Naive B cell (primary cell): ENCODE measurements around the gene LGALS4. TPM values are rescaled to one million over a fixed set of nuclear protein-coding genes. Genes with fewer than 3 reads are reported as not detected.

Experiments used
- ATAC-seq, 2 donors: fragments of 150-1000 bp; cut with Tn5 transposase; 2 replicates each; pipeline ENCODE4 v1.10.0; 2021; ENCODE audit warnings: low read depth in 2 of 2, mild to moderate bottlenecking in 2 of 2, moderate library complexity in 2 of 2
- DNase-seq: peaks from one replicate; pipeline ENCODE4 v3.0.0; 2022
- H3K27ac Mint-ChIP-seq, 6 donors: one replicate each; pipeline ENCODE4 v1.8.0; 2020 to 2022; ENCODE audit warnings: mild to moderate bottlenecking in 6 of 6, mixed read lengths in 6 of 6, moderate library complexity in 5 of 6, inconsistent platforms in 2 of 6
- H3K27me3 Mint-ChIP-seq, 3 donors: one replicate each; pipeline ENCODE4 v1.8.0; 2021 to 2022; ENCODE audit warnings: mixed read lengths in 3 of 3, mild to moderate bottlenecking in 1 of 3
- H3K36me3 Mint-ChIP-seq, 2 donors: one replicate each; pipeline ENCODE4 v1.8.0; 2020 to 2022; ENCODE audit warnings: mixed read lengths in 2 of 2, inconsistent platforms in 1 of 2, mild to moderate bottlenecking in 1 of 2
- H3K4me1 Mint-ChIP-seq, 3 donors: one replicate each; pipeline ENCODE4 v1.8.0; 2020 to 2022; ENCODE audit warnings: mixed read lengths in 3 of 3, inconsistent platforms in 1 of 3, mild to moderate bottlenecking in 1 of 3, moderate library complexity in 1 of 3
- H3K4me3 Mint-ChIP-seq, 8 donors: one replicate each; pipeline ENCODE4 v1.8.0; 2020 to 2022; ENCODE audit warnings: mild to moderate bottlenecking in 8 of 8, mixed read lengths in 8 of 8, moderate library complexity in 8 of 8, inconsistent platforms in 2 of 8
- H3K9me3 Mint-ChIP-seq, 7 donors: one replicate each; pipeline ENCODE4 v1.8.0; 2020 to 2022; ENCODE audit warnings: mixed read lengths in 7 of 7, mild to moderate bottlenecking in 5 of 7, inconsistent platforms in 2 of 7, moderate library complexity in 1 of 7
- polyA plus RNA-seq, 6 donors: library from polyadenylated mRNA; unstranded; fragments of 300-500 nt; fragmentation: Illumina TruSeq; gene quantifications; one replicate each; pipeline ENCODE4 v1.2.3, GENCODE V29; 2021; ENCODE audit warnings: low read depth in 6 of 6

LGALS4 gene
- polyA plus RNA-seq, 6 donors from 2014 or later, result 1.4 TPM; not detected in 5

DNA sequence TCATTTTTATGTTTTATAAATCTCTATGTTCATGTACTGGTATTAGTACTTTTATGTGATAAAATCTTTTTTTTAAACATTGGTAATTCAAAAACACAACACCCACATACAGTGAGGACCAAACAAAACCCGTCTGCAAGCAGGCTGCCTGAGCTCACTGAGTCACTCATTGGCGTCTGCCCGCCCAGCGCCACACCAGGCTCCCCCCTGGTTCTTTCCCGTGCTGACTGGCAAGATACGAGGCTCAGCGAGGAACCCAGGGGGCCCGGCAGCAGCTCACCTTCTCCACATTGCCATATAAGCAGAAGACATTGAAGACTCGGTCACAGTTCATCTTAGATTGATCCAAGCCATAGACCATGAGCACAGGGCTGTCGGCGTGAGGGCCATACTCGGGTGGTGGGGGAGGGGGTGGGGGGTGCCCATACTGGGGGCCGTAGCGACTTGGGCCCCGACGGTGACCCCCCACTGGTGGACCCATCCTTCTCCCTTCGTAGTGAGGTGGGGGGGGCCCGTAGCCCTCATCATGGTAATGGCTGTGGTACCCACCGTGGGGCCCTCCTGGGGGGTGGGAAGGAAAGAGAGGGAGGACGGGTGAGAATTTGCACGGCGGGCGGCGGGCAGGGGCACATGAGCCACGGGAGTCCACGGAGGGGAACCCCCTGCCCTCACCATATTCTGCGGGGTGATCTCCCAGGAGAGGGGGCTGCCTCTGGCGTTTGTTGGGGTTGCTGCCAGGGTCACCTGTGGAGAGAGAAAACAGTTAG is 27.3 kb upstream of the LGALS4 start:
- Mint-ChIP-seq H3K27ac (peak overlapping the region in 3 of 6 donors; percentile 34 to 69 (median 38)), H3K27me3 (no peaks in the 10 kb centered on the region), H3K9me3 (no peaks in the 10 kb centered on the region), H3K4me3 (peak overlapping the region in 1 of 8 donors; percentile 12), H3K36me3 (peaks cover 22 to 39% of the 10 kb centered on the region in 2 donors), H3K4me1 (peaks cover 27 to 48% (median 37%) of the 10 kb centered on the region in 3 donors)
- ATAC-seq, result no peak
- no peak for DNase-seq

DNA sequence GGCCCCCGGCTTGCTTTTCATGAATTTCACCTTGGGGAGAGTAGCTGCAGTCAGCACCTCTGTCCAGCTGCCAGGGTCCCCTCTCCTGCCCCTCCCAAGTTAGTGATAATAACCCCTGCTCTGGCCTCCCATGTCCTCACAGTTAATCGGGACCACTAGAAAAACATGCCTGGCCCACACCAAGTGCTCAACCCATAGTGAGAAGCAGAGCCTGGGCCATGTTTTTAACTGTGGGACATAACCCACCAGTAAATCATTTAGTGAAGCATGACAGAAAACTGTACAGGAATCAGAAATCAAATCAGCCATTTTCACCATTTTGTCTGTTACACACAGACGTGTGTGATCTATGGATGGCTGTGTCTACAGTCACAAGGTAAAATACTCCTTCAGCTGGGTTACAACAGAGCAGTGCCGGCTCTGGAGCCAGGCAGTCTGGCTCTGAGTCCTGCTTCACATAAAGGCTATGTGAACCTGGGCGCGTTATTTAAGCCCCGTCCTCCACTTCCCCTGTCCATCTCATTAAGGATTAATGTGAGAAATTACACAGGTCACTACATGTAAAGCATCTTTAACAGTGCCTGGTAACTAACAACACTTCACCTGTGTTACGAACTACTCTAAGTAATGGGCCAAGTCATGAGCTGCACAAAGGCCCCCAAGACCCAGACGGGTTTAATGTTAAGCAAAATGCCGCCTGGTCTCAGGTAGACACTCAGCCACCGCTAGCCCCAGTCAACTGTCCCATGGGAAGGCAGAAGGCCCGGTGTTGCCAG is 26.4 kb upstream of the LGALS4 start:
- H3K27me3 Mint-ChIP-seq, result no peaks in the 10 kb centered on the region
- ATAC-seq (no peak), DNase-seq (no peak)
- H3K27ac Mint-ChIP-seq, result peak overlapping the region; percentile 19 to 81 (median 62)
- peaks cover 22 to 33% of the 10 kb centered on the region in 2 donors for H3K36me3 Mint-ChIP-seq
- H3K9me3 Mint-ChIP-seq, result no peaks in the 10 kb centered on the region
- peaks cover 23 to 42% (median 31%) of the 10 kb centered on the region in 3 donors for H3K4me1 Mint-ChIP-seq
- no peak overlapping the region for H3K4me3 Mint-ChIP-seq

DNA sequence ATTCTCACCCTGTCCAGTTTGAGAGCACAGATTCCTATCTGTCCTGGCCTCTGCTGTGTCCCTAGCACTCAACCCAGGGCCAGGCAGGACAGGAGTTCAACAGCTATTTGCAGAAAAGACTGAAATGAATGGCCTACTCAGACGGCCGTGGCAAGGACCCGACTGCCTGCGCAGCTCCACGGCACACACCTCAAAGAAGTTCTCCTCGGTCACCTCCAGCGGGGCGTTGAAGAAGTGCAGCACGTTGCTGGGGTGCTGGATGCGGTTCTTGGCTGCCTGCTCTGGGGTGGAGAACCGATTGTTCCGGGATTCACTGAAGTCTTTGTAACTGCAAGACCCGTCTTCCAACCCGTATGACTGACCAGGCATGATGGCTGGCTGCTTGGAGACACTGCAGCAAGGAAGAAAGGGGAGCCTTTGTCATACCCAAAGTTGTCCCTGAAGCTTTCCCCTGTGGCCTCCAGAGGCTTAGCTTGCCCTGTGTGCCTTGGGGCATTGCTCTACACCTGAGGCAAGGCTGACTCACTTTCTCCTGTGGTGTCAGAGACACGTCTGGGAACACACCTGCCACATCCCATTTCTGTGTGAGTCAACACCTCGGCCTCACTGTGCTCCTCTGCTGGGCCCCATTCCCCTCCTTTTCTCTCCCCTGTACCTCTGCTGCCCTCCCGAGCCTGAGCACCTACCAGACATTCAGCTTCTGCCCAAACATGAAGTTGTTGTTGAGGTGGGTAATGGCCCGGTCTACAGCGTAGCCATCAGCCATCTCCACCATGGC is 25.7 kb upstream of the LGALS4 start:
- H3K9me3 Mint-ChIP-seq, result no peaks in the 10 kb centered on the region
- no peak overlapping the region for H3K4me3 Mint-ChIP-seq
- peaks cover 15 to 34% (median 26%) of the 10 kb centered on the region in 3 donors for H3K4me1 Mint-ChIP-seq
- DNase-seq, result no peak
- no peak for ATAC-seq
- no peaks in the 10 kb centered on the region for H3K27me3 Mint-ChIP-seq
- peak overlapping the region in 4 of 6 donors; percentile 14 to 76 (median 62) for H3K27ac Mint-ChIP-seq
- H3K36me3 Mint-ChIP-seq, result peaks cover 22 to 25% of the 10 kb centered on the region in 2 donors

- H3K4me3 Mint-ChIP-seq, result no peak overlapping the region
- DNase-seq, result no peak
- no peak for ATAC-seq
- H3K9me3 Mint-ChIP-seq, result no peaks in the 10 kb centered on the region
- no peaks in the 10 kb centered on the region for H3K27me3 Mint-ChIP-seq
- peaks cover 15 to 23% of the 10 kb centered on the region in 2 donors for H3K36me3 Mint-ChIP-seq
- peaks cover 11 to 27% (median 19%) of the 10 kb centered on the region in 3 donors for H3K4me1 Mint-ChIP-seq
- H3K27ac Mint-ChIP-seq, result no peak overlapping the region
Observed at GRCh38 chr19:38837656-38838121, 24.9 kb upstream of the LGALS4 start.

- Mint-ChIP-seq H3K27me3 (no peaks in the 10 kb centered on the region), H3K27ac (no peak overlapping the region), H3K9me3 (no peaks in the 10 kb centered on the region), H3K36me3 (peaks cover 11 to 17% of the 10 kb centered on the region in 2 donors), H3K4me3 (no peak overlapping the region), H3K4me1 (peaks cover 7 to 25% (median 15%) of the 10 kb centered on the region in 3 donors)
- no peak for ATAC-seq
- DNase-seq, result no peak
Observed at GRCh38 chr19:38836983-38837626, 24.4 kb upstream of the LGALS4 start.

- Mint-ChIP-seq H3K4me1 (peaks cover 12 to 25% (median 17%) of the 10 kb centered on the region in 3 donors), H3K36me3 (peaks cover 6 to 15% of the 10 kb centered on the region in 2 donors), H3K4me3 (no peak overlapping the region), H3K27ac (peak overlapping the region in 3 of 6 donors; percentile 33 to 74 (median 60)), H3K27me3 (no peaks in the 10 kb centered on the region), H3K9me3 (no peaks in the 10 kb centered on the region)
- ATAC-seq (no peak), DNase-seq (no peak)
Observed at GRCh38 chr19:38836159-38836982, 23.6 kb upstream of the LGALS4 start.

DNA sequence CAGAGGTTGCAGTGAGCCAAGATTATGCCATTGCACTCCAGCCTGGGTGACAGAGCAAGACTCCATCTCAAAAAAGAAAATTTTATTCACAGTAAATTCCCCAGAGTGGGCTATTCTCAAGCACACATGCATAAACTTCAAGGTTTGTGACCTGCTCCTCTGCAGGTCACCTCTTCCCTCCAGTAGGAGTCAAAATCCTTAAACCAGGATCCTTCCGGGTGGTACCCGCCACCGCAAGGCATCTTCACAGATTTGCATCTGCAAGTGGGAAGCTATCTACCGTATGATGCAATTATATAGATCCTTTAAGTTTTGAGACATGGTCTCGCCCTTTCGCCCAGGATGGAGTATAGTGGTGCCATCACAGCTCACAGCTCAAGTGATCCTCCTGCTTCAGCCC is 21.8 kb upstream of the LGALS4 start:
- DNase-seq (no peak), ATAC-seq (no peak)
- Mint-ChIP-seq H3K9me3 (no peaks in the 10 kb centered on the region), H3K4me3 (peak overlapping the region in 1 of 8 donors; percentile 51), H3K4me1 (peaks cover 18 to 29% (median 25%) of the 10 kb centered on the region in 3 donors), H3K27ac (peak overlapping the region in 2 of 6 donors; percentile 26 to 58), H3K27me3 (no peaks in the 10 kb centered on the region), H3K36me3 (peaks cover 6 to 10% of the 10 kb centered on the region in 2 donors)

- peak overlapping the region in 3 of 8 donors; percentile 16 to 51 (median 35) for H3K4me3 Mint-ChIP-seq
- DNase-seq, result no peak
- H3K27ac Mint-ChIP-seq, result peak overlapping the region in 2 of 6 donors; percentile 16 to 37
- H3K9me3 Mint-ChIP-seq, result no peaks in the 10 kb centered on the region
- no peak for ATAC-seq
- H3K27me3 Mint-ChIP-seq, result no peaks in the 10 kb centered on the region
- H3K36me3 Mint-ChIP-seq, result peaks cover 5 to 6% of the 10 kb centered on the region in 2 donors
- H3K4me1 Mint-ChIP-seq, result peaks cover 18 to 32% (median 25%) of the 10 kb centered on the region in 3 donors
Observed at GRCh38 chr19:38834104-38834490, 21.4 kb upstream of the LGALS4 start.

- Mint-ChIP-seq H3K27me3 (no peaks in the 10 kb centered on the region), H3K27ac (peak overlapping the region in 2 of 6 donors; percentile 65 to 71), H3K36me3 (peaks cover 0 to 6% of the 10 kb centered on the region in 2 donors), H3K4me1 (peaks cover 12 to 35% (median 25%) of the 10 kb centered on the region in 3 donors), H3K9me3 (no peaks in the 10 kb centered on the region), H3K4me3 (peak overlapping the region in 6 of 8 donors; percentile 21 to 97 (median 67))
- ATAC-seq (no peak), DNase-seq (no peak)
Observed at GRCh38 chr19:38833092-38833425, 20.3 kb upstream of the LGALS4 start.

DNA sequence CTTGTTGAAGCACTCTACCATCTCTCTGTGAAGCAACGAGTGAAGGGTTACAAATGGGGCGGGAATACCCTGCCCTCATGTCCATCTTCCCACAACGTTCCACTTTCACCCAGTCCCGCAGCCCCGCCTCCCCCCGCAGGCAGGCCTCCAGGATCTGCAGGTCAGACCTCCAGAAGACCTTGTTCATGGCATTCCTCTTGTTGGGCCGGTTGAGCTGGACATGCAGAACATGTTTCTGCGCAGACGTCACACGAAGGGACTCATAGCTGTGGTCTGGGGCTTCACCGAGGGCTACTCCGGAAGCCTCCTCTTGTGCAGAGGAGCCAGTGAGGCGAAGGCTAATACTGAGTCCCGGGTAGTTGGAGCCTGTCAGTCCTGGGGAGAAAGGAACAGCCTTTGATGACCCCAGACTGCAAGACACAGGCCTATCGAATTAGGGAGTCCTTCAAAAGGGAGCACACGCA is 18.4 kb upstream of the LGALS4 start:
- DNase-seq, result peak; percentile 23
- H3K36me3 Mint-ChIP-seq, result peaks cover 0 to 9% of the 10 kb centered on the region in 2 donors
- peaks cover 12 to 48% (median 32%) of the 10 kb centered on the region in 3 donors for H3K4me1 Mint-ChIP-seq
- peak overlapping the region; percentile 92 to 98 (median 94) for H3K4me3 Mint-ChIP-seq
- peak overlapping the region; percentile 91 to 97 (median 96) for H3K27ac Mint-ChIP-seq
- ATAC-seq, result peak; percentile 11 to 14
- no peaks in the 10 kb centered on the region for H3K27me3 Mint-ChIP-seq
- no peaks in the 10 kb centered on the region for H3K9me3 Mint-ChIP-seq

- peaks cover 12 to 48% (median 32%) of the 10 kb centered on the region in 3 donors for H3K4me1 Mint-ChIP-seq
- no peak for DNase-seq
- H3K27ac Mint-ChIP-seq, result peak overlapping the region in 5 of 6 donors; percentile 44 to 95 (median 82)
- H3K36me3 Mint-ChIP-seq, result peaks cover 0 to 9% of the 10 kb centered on the region in 2 donors
- peak overlapping the region; percentile 70 to 98 (median 94) for H3K4me3 Mint-ChIP-seq
- no peak for ATAC-seq
- H3K27me3 Mint-ChIP-seq, result no peaks in the 10 kb centered on the region
- H3K9me3 Mint-ChIP-seq, result no peaks in the 10 kb centered on the region
Observed at GRCh38 chr19:38830039-38830733, 17.4 kb upstream of the LGALS4 start.
